AG10803 (cell line): ENCODE results near the gene ARHGAP42.

Experiments
- DNase-seq: peaks from one replicate; pipeline ENCODE4 v3.0.0; 2010; ENCODE audit warnings: low read depth
- H3K4me3 ChIP-seq: 2 replicates; pipeline ENCODE4 v1.5.1; 2011; ENCODE audit warnings: mild to moderate bottlenecking, low read length, control low read depth
- TF ChIP-seq, protein P1 (sequence below): conservative IDR thresholded peaks from 2 replicates; pipeline ENCODE4 v1.5.1; 2011; ENCODE audit warnings: mild to moderate bottlenecking, low read length, control low read depth, inconsistent platforms

ARHGAP42 gene

DNA sequence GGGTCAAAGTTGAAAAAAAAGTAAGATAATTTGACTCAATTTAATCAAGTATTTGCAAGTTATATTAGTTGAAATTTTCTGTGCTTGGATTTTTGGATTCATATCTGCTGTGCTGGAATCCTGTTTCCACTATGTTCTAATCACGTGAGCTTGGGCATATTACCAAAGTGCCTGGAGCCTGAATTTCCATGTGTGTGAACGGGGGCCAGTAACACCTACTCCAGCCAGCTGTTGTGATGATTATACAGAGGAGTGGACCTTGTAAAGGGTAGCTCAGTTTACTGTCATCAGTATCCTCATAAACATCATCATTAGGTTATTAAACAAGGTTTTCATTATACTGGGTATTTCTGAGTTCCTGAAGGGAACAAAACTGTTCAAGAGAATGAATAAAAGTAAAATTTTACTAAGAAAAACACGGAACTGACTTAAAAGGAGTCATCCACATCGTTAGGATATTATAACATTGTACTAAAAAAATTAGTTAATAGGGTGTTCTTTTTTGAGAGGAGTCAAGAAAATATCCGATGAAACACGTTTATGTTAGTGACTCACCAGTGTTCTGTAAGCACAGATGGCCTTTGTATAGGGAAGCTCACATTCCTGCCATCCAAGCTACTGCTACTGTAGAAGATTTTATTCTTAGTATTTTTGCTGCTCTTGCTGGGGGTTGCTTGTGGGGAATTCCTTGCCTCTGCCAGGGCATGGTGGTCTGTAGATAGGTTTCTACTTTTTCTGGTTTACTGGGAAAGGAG is 144.1 kb downstream of the ARHGAP42 start:
- DNase-seq = peak; percentile 56
- TF ChIP-seq, protein P1, sequence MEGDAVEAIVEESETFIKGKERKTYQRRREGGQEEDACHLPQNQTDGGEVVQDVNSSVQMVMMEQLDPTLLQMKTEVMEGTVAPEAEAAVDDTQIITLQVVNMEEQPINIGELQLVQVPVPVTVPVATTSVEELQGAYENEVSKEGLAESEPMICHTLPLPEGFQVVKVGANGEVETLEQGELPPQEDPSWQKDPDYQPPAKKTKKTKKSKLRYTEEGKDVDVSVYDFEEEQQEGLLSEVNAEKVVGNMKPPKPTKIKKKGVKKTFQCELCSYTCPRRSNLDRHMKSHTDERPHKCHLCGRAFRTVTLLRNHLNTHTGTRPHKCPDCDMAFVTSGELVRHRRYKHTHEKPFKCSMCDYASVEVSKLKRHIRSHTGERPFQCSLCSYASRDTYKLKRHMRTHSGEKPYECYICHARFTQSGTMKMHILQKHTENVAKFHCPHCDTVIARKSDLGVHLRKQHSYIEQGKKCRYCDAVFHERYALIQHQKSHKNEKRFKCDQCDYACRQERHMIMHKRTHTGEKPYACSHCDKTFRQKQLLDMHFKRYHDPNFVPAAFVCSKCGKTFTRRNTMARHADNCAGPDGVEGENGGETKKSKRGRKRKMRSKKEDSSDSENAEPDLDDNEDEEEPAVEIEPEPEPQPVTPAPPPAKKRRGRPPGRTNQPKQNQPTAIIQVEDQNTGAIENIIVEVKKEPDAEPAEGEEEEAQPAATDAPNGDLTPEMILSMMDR = no peak
- H3K4me3 ChIP-seq = no peak overlapping the region

DNA sequence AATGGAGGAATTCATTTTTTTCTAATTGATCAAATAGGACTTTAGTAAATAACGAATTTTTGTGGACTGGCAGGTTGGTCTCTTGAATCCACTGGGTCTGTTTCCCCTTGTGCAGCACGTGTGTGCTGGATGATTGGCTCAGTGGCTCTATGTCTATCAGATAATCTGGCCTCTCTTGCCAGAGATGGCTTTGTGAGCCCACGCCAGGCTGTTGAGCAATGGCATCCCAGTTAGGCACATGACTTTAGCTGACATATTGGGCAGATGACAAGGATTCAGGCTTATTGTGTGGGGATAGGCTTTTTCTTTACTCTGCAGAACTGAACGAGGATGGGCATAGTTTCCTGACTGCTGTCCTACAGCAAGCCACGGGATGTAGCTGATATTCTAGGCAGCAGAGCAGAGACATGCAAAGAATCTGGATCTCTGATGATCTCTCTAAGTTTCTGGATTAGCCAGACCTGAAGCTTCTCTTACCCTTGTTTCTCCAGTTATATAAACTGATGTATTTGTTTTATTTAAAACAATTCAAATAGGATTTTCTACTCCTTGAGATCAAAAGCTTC is 144.9 kb downstream of the ARHGAP42 start:
- peak; percentile 29 for DNase-seq
- TF ChIP-seq, protein P1 = no peak
- H3K4me3 ChIP-seq = no peak overlapping the region

DNA sequence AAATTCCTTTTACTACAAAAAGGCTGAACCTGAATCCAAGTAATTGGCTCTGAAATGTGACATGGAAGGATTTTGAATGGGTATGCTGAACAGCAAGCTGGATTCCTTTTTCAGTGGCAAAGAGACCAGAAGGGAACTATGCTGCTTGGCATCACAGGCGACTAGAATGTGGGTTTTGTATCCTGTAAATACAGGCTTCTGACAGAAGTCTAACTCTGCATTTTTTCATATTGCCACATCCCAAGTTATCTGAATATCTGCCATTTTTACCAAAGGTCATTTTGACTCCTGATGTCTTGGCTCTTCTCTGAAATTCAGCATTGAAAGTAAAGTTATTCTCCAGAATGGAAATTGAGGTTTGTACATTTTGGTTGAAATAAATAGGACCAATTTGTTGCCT is 145.7 kb downstream of the ARHGAP42 start:
- TF ChIP-seq, protein P1 = no peak
- peak; percentile 36 for DNase-seq
- H3K4me3 ChIP-seq = no peak overlapping the region

DNA sequence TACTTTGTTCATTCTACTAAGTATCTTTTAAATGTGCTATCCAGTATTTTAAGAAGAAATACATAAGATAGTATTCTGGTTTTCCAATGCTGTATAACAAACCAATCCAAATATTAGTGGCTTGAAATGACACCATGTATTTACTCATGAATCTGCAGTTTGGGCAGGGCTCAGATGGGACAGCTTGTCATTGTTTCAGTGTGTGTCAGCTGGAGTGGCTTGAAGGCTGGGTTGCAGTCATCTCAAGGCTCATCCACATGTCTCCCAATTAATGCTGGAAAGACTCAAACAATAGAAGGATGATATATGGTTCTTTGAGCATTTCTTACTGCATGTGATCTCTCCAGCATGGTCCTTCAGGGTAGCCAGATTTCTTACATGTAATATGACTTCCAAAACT is 146.2 kb downstream of the ARHGAP42 start:
- TF ChIP-seq, protein P1 = no peak
- no peak overlapping the region for H3K4me3 ChIP-seq
- no peak for DNase-seq

DNA sequence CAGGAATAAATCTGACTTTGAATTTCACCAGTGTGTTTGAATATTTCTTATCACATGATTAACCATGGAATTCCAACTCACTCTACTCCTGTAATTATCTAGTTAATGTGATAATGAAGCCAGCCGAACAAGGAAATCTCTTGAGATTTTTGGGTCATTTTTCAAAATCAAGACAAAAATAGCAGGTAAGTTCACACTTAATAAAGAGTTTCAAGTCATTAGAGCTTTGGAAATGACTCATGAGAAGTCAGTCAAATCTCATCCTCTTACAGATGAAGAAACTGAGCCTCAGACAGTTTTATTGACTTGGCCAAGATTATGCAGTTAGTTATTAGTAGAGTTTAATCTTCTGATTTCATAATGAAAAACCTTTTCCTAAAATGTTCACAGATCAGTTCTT is 148.8 kb downstream of the ARHGAP42 start:
- TF ChIP-seq, protein P1 = no peak
- DNase-seq = no peak

DNA sequence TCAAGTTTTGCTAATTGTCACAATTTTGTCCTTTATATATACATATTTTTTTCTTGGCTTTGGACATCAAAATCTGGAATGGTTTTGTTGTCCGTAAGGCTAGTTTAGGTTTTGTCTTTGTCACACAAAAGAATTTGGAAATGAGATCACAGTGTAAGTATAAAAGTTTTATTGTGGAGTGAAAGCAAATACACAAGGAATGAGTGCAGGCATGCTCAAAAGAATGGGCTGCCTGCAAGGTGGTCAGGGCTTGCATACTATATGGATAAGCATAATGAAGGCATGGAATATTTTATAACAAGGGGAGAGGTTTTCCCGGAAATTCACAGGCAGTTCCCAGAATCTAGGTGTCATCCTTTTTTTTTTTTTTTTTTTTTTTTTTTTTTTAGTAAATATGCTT is 150.2 kb downstream of the ARHGAP42 start:
- TF ChIP-seq, protein P1 = no peak
- no peak overlapping the region for H3K4me3 ChIP-seq
- DNase-seq = no peak

More for the DNA sequence above, 148.8 kb downstream of the ARHGAP42 start:
- H3K4me3 ChIP-seq = no peak overlapping the region
